Stimulated activated CD8-positive, alpha-beta memory T cell treated with anti-CD3 and anti-CD28 coated beads, Interleukin-2, amount 100 ng/mL, for 48 hours (primary cell): ENCODE data around the gene ACTN4.

Source experiments
- DNase-seq, 2 donors: peaks; one replicate each; pipeline ENCODE4 v3.0.0-alpha.2; 2020; ENCODE audit warnings: low read depth in 2 of 2

ACTN4 gene

DNA sequence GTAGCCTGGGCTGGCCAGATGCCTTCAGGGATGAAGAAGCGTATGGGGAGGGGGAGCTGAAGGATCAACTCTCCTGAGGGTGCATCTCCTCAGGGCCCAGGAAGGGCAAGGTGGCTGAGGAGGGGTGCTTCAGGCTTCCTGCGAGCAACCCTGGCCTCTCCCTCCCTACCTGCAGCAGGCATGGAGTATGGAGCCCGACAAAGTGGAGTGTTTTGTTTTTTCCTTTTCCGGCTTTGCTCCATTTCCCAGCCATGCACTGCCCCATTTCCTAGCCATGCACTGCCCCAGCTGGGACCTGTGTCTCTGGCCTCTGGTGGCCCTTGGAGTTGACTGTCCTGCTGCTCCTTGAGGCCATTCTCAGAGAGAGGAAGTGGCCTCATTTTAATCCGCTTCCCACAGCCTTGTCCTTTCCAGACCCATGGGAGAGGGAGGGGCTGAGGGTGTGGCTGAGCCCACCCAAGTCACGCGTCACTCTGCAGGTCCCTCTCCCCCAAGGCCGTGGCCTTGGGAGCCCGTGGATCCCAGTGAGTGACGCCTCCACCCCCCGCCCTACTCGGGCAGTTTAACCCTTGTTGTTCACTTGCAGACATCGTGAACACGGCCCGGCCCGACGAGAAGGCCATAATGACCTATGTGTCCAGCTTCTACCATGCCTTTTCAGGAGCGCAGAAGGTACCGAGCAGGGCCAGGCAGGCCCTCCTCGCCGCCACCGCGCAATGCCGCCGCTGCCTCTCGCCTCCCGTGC, 62.4 kb downstream of the ACTN4 start:
- DNase-seq = no peak

DNA sequence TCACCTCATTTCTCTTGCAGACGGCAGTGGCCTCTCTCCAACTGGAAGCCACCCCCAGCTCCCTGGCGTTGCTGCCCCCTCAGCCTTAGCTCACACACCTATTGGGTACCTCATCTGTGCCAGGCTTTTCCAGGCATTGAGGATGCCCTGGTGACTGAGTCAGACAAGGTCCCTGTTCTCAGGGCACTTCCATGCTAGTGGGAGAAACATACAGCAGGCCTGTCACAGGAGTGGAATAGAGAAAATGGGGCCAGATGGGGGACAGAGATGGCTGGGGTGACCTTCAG, 62.9 kb downstream of the ACTN4 start:
- DNase-seq = no peak

DNA sequence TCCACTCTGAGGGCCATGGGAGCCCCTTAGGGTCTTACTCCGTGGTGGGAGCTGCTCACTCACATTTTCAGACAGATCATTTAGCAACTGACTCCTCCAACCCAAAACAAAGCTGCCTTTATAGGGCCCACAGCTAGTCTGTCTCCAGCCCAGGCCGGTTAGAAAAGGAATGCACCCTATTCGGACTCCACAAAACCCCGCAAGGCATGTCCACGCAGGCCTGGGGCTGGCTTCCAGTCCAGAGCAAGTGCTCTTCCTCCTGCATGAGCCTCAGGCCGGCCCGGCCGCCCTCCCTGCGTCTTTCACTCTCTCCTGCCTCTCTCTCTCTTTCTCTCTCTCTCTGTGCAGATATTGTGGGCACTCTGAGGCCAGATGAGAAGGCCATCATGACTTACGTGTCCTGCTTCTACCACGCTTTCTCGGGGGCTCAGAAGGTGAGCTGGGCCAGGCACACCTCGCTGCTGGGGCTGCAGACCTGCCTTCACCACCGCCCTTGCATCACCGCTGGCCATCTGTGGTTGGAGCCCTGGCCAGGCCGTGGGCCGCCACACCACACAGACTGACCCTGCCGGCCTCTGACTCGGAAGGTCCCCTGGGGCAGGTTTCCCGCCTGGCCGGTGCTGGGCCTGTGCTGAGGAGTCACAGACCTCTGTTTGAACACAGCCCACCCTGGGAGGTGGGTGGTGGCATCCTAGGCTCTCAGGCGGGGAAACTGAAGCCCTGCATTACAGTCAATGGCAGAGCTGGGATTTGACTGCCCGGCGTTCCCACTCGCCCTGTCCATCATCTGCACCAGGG, 63.7 kb downstream of the ACTN4 start:
- DNase-seq = no peak

DNA sequence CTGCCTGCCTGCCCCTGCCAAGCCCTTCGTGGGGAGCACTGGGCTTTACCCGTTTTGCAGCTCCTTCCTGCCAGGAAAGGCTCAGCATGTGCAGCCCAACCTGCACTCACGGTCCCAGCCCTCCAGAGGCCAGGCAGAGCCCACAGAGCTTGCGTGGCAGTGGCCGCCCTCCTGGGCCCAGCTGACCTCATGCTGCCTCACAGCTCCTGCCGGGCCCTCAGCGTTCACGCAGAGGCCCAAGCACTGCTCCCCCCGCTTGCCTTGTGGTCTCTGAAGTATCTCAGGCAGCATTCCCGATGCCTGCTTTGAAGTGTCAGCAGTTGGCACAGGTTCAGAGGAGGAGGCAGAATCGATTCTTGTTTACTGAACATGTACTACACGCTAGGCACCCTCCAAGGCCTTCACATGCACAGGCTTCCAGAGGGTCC, 64.3 kb downstream of the ACTN4 start:
- DNase-seq = no peak

DNA sequence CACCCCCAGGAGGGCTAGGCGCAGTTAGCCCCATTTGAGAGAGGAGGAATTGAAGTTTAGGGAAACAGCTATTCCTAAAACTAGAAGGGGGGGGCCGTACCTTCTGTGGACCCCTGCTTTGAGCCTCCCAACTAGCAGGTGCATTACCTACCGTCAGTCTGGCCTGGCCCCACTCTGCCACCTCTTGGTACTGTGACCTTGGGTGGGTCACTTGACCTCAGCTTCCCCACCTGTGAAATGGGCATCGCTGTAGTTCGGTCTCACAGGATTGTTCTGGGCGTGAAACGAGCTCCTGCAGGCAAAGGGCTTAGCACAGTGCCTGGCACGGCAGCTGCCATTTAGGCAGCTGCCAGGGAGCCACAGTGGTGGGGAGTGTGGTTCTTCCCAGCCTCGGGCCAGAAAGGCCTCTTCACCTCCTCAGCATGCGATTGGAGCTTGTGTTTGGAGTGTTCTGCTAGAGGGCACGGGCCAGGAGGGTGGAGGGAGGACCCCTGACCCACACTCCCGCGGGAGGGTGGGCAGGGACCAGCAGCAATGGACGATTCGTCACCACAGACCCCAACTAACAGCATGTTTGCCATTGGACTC, 64.8 kb downstream of the ACTN4 start:
- no peak for DNase-seq

DNA sequence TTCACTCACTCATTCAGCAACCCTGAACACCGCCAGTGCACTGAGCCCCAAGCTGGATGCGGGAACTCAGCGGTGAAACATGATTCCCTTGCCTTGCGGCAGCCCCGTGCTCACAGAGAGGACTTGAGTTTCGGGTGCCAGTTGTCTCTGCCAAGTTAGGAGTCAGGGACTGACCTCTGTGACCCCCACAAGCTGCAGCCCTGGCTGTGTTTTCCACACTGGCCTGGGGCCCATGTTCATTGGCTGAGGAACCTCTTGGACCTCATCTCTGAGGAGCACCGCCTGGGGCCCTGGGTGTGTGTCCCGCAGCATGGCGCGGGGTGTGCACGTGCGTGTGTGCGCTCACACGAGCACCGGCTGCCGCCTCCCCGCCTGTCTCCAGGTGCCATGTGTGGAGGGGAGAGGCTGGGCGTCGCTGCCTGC, 65.8 kb downstream of the ACTN4 start:
- no peak for DNase-seq

DNA sequence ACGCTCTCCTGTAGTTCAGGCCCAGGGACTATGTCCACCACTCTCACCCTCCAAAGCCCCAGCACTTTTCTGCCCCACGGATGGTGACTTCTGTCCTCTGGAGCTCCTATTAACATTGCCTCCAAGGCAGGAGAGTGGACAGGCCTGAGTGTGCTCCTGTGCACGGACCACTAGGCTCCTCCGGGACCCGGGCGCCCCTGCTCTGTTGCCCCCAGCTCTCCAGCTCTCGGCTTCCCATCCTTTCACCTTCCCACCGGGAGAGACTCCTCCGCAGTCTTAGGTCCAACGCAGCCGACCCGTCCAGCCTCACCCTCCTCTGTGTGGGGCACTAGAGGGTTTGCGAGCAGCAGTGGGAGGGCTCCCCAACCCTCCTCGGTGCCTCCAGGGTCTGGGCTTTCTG, 66.4 kb downstream of the ACTN4 start:
- DNase-seq = no peak

DNA sequence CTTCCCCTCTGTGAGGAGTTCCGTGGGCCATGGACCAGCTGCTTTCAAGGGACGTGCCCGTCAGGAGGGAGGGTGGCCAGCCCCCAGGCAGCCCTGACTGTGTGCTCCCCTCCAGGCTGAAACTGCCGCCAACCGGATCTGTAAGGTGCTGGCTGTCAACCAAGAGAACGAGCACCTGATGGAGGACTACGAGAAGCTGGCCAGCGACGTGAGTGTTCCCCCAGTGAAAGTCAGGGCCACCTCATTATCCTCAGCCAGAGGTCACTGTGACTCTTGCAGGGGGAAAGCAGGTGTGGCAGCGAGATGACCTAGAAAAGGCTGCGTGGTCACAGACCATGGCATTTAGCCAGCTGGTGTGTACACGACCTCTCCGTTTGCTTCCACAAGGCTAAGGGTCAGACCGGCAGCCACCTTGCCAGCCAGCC, 66.9 kb downstream of the ACTN4 start:
- no peak for DNase-seq

DNA sequence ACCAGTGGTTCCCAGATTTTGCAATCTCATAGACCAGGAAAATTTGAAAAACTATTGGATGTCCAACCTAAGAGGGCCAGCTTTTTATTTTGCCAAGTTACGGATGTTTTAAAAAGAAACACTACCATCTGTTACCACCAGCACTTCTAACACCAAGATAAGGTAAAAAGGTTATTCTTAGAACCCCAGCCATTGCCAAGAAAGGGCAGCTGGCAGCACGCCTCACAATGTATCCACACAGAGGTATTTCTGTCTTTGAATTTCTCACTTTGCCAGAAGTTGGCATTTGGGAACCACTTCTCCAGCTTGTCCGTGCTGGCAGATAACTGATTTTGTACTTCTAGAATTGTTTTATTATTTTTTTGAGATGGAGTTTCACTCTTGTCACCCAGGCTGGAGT, 68.1 kb downstream of the ACTN4 start:
- no peak for DNase-seq

DNA sequence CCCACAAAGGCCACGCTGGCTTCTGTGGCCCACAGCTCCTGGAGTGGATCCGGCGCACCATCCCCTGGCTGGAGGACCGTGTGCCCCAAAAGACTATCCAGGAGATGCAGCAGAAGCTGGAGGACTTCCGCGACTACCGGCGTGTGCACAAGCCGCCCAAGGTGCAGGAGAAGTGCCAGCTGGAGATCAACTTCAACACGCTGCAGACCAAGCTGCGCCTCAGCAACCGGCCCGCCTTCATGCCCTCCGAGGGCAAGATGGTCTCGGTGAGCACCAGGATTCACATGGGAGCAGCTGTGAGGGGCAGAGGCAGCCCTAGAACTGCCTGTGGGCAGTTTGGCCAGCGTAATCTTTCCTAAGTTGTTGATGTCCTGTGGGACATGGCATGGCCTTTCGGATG, 69.6 kb downstream of the ACTN4 start:
- DNase-seq = no peak

DNA sequence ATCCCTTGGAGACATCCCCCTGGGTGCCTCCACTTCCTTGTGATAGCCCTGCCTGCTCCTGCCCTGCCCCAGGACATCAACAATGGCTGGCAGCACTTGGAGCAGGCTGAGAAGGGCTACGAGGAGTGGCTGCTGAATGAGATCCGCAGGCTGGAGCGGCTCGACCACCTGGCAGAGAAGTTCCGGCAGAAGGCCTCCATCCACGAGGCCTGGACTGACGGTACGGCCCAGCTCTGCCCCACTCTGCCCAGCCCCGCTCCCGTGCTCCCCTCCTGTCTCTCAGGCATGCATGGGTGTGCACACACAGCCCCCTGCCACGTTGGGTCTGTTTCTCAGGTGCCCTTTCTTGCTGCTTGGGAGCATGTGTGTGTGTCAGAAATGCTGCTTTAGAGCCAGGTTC, 70.4 kb downstream of the ACTN4 start:
- no peak for DNase-seq

DNA sequence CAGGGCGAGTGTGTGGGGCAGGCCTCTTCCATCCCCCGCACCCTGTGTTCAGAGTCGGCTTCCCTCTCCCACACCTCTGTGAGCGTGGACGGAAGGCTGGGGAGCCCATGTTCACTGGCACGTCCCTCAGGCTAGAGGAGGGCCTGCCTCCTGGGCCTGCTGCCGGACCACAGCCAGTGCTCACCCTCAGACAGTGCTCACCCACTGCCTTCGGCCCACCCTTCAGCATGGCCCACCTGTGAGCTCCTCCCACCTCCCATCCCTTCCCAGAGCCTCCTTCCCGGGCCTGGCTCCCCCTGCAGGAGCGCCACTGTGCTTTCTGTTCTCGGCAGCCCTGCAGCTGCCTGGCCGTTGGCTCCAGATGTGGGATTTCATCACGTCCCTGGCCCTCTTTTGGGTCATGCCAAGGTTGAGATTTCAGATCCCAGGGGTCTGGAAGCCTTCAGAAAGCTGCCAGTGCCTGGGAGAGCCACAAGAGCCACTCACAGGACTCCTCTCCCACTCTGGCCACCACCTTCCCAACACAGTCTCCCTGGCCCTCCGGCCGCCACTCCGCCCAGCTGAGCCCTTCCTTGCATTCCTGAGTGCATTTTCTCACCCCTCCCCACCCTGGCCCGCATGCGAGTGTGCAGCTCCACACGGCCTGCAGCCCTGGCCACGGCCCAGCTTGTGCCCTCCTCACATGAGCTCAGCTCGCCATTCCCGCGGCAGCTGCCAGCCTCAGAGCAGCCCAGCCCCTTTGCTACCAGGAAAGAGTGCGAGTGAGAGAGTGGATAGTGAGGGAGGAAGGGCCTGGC, 71.5 kb downstream of the ACTN4 start:
- DNase-seq = no peak

DNA sequence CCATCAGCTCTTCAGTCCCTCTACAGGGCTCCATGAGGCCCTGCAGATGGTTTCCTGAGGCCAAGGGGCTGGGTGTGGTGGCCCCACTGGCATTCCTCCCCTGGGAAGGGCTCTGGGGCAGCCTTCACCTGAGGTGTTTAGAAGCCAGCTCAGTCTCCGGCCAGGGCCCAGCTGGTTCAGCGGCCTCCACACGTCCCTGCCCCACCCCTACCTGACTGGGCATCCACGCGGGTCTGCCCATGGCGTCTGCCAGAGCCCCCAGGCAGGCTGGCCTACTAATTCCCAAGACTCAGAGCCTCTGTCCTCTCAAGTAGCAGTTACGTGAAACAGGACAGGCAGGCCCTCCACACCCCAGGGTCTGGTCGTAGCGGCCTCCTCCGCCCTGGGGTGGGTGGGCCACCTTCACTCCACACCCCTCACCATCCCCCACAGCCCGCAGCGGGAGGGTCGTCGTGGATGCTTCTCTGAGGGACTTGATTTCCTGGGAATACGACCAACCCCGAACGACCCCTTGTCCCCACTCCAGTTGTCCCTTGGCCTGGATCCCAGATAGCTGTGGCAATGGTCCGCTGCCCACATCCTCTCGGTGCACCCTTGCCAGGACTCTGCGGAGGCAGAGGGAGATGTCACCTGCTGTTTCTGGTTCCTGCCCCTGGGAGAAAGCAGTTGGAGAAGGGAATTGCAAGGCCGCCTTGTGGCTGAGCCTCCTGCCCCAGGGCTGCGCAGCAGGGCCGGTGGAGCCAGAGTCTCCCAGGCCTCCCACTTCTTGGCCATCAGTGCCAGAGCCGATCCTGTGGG, 72.5 kb downstream of the ACTN4 start:
- no peak for DNase-seq

DNA sequence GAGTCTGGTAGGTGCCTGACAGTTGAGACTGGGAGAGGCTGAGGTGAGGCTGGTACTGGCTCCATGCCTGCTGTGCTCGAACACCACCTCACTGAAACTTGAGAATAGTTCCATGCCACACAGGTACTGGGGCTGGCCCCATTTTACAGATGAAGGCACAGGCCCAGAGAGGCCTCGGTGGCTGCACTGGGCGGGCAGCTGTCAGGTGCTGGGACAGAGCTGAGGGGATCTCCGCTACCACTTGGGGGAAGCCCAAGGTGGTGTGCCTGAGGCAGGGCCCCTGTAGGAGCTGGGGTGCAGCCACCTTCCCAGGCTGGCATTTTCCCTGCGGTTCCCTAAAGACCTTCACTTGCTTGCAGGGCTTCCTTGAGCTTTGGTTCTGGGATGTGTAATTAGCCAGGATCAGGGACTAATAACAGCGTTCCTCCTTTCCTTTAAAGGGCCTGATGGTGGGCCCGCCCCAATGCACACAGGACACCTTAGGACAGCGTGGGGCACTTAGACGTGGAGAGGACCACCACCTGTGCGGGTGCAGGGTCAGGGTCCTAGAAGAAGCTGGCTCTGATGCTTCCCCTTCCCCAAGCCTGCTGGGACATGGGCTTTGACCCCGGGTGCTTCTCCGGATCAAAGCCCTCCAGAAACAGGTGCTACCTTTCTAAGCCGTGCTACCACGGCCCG, 73.2 kb downstream of the ACTN4 start:
- DNase-seq = no peak

DNA sequence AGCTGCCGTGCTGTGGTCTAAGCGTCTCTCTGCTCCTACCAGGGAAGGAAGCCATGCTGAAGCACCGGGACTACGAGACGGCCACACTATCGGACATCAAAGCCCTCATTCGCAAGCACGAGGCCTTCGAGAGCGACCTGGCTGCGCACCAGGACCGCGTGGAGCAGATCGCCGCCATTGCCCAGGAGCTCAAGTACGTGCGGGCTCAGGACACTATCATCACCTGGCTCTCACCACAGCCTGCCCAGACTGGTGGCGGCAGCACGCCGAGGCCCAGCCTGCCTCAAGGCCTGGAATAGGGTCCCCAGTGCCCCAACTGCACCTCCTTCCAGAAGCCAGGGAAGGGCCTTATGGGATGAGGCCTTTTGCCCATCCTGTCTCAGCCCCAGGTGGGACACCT, 74.0 kb downstream of the ACTN4 start:
- DNase-seq = no peak

DNA sequence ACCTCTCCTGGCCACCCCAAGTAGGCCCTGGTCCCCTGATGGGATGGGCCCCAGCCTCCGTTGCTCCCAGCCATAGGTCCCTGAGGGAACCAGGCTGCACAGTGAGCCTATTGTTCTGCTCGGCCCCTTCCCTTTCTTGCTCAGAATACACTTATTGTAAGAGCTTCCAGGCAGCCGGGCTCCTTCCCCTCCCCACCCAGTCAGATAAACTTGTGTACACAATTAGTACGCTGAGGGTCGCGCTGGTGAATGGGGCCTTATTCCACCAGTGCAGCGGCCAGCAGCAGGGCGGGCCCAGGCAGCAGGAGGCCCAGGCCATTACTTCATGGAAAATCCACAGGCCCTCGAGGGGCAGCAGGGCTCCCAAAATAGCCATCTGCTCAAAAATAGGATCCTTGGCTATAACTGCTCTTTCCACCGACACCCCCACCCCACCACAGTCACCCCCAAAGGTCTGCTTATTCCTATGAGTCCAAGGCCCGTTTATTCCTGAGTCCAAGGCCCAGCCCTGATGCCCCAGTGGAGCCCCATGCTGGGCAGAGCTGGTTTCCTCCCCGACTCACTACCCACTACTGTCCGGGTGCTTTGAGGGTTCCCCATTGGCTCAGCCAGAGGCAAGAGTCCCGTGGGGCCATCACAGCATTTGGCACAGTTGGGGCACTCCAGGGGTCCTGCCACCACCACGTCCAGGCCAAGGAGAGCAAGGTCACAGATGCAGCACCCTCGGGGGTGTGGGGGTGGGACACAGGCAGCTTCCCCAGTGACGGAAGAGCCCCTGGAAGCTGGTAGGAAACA, 74.7 kb downstream of the ACTN4 start:
- no peak for DNase-seq

DNA sequence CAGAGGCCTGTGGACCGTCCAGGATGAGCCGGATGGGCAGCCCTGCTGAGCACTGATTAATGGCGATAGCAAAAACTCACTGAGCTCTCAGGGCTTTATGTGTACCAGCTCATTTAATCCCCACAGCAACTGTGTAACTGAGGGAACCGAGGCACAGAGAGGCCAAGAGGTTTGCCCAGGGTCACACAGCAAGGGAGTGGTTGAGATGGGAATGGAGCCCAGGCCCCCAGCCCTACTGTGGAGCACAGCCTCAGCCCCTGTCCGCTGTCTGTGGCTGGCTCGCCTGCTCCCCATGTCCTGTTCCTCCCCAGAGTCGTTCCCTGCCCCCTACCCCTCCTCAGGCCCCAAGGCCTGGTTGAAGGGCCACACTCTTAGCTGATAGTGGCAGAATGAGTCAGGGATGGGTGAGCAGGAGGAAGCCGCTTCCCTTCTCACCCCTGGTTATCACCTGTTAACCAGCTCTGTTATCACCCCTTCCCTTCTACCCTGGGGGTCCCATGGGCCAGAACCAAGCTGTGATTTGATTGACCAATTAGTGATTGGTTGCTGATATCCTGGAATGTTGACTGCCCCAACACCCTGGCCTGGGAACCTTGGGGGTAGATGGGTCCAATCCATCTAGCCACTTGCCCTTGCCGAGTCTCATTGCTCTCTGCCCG, 75.6 kb downstream of the ACTN4 start:
- no peak for DNase-seq

DNA sequence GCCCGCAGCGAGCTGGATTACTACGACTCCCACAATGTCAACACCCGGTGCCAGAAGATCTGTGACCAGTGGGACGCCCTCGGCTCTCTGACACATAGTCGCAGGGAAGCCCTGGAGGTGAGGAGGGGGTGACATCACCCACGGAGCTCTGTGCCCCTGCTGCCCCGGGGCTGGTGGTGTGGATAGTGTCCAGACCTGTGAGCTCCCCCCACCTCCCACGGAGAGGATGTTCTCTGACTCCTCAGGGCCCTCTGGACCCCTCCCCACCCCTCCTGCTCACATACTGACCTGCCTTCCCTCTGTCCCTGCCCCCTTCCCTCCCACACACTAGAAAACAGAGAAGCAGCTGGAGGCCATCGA, 76.1 kb downstream of the ACTN4 start:
- DNase-seq = no peak

DNA sequence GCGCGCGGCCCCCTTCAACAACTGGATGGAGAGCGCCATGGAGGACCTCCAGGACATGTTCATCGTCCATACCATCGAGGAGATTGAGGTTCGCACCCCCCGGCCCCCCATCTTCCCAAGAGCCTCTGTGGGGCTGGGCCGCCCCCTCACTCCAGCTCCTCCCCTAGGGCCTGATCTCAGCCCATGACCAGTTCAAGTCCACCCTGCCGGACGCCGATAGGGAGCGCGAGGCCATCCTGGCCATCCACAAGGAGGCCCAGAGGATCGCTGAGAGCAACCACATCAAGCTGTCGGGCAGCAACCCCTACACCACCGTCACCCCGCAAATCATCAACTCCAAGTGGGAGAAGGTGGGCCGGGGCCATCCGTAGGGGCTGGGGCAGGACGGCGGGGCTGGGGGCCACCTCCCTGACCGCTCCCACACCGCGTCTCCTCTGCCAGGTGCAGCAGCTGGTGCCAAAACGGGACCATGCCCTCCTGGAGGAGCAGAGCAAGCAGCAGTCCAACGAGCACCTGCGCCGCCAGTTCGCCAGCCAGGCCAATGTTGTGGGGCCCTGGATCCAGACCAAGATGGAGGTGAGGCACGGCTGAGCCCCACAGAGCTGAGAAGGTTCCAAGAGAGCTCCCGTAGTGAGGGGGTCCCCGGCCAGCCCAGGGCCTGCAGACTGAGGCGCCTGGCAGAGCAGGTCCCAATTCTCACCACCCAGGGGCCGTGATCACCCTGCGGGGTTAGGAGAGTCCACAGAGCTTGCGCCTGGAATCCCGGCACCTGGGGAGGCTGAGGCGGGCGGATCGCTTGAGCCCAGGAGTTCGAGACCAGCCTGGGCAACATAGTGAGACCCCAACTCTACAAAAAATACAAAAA, 76.8 kb downstream of the ACTN4 start:
- no peak for DNase-seq
